HG02571 (cell line): ENCODE results near the gene TBX19.

Experiments used
- ATAC-seq: cut with Tn5 transposase; IDR thresholded peaks from one replicate; pipeline ENCODE4 v1.9.1; 2021; ENCODE audit warnings: mild to moderate bottlenecking, moderate library complexity; ENCODE audit not compliant: unreplicated experiment

TBX19 gene

DNA sequence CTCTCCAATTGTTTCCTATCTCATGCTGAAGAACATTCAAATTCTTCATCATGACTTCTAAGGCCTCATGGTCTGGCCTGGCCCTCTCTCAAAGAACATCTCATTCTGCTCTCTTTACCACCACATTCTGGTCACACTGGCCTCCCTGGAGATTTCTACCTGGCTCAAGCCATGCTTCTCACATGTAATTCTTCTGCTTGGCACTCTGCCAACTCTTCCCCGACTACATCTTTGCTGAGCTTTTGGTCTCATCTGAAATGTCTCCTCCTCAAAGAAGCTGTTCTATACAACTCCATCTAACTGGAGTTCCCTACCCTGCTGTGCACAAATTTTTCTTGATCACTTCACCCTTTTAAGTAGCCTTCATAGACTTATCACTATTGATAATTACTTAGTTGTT is 1.4 kb upstream of the TBX19 start:
- no peak for ATAC-seq

GRCh38 chr1:168281603-168282325 is 1.1 kb downstream of the TBX19 start:
- no peak for ATAC-seq

- ATAC-seq: no peak
Measured at GRCh38 chr1:168285521-168285790, 4.8 kb downstream of the TBX19 start.

- no peak for ATAC-seq
Measured at GRCh38 chr1:168285971-168286927, 5.6 kb downstream of the TBX19 start.

- ATAC-seq: no peak
Measured at GRCh38 chr1:168287237-168287664, 6.6 kb downstream of the TBX19 start.

DNA sequence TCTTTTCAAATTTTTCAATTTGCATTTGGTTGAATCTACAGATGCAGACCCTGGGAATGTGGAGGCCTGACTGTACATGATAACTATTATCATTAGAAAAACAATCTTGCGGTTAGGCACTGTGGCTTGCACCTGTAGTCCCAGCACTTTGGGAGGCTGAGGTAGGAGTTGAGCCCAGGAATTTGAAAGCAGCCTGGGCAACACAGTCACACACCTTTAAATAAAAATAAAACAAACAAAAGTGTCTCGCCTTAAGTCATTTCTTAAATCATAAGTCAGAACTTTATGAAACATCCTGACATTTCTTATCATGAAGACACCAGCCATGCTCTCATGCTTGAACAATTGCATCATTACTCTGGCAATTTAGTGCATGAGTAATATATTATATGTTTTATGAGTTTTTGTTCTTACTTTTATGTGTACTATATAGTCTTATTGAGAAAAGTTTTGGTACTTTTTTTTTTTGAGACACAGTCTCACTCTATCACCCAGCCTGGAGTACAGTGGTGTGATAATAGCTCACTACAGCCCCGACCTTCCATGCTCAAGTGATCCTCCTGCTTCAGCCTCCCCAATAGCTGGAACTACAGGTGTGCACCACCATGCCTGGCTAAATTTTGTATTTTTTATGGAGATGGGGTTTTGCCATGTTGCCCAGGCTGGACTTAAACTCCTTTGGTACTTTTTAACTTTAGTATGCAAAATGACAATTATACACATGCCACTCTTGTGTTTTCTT is 7.8 kb downstream of the TBX19 start:
- ATAC-seq: no peak

DNA sequence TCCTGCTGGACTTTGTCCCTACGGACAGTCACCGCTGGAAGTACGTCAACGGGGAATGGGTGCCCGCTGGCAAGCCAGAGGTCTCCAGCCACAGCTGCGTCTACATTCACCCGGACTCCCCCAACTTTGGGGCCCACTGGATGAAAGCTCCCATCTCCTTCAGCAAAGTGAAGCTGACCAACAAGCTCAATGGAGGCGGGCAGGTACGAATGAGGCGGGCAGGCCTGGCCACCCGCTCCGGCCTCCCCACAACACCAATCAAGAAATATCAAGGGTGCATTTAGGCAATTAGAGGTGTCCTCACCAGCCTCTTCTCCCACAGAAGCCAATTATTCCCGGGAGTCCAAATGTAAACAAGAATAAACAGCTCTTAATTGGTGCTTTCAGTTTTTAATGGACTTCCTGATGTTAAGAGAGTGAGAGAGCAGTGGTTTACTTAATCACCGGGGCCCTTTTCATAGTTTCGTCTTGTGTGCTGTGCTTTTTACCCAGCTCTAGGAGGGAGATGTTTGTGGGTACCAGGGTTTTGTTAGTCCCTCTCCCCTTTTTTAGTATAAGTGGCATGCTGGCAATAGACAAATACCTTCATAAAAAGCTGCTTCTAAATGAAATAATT is 10.7 kb downstream of the TBX19 start:
- ATAC-seq: no peak

GRCh38 chr1:168293356-168293755 is 12.7 kb downstream of the TBX19 start:
- no peak for ATAC-seq

DNA sequence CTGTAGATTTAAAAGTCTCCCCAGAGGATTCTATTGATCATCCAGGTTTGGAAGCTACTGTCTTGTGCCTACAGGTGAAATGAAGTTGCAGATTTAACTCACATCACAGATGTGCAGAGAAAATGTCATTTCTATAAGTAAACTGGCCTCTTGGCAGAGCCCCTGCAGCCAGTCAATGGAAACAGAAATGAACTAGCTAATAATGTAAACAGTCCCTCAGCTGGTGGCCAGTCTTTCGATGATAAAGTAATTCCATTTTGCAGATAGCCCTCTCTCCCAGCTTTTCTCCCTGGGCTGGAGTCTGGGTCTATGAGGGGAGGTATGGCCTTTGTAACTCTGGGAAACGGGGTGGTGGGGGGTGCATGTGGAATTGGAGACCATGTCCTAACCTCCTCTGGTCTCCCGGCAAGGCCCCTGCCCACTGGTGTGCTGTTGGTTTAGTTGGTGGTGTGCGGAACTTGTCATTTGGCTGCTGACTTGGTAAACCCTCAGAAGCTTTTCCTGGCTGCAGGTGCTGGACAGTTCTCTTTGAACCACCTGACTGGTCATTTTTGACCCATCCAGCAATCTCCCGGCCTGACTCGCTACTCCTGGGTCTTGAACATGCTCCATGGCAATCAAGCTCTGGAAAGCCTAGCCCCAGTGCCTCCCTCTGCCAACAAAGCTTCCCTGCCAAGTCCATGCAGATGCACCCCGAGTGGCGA is 14.9 kb downstream of the TBX19 start:
- no peak for ATAC-seq

DNA sequence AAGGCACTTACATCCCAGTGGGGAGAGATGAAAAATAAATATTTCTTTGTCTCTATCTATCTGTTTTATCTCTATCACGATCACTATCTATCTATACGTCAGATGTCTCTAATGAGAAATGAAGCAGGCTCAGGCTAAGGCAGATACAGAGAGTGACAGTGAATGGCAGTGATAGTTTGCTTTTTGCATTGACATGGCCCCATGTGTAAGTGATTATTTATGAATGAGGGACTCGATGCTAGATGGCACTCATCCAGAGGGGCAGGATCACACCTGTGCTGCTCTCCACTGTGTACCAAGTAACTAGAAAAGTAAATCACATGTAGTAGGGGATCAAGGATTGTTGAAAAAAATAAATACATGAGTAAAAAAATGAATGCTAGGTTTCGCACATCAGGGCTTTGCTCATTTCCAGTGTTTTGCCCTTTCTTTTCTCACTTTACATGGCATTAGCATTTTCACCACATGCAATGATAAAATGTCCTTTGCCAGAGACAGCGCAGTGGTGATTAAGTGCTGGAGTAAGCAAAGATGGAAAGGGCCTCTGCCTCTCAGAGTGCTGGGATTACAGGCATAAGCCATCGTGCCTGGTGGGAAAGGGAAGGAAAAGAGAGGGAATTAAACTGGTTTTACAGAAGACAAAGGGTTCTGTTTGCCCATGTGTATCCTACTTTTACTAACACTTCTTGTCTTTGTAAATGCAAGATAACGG is 16.5 kb downstream of the TBX19 start:
- ATAC-seq: no peak

- ATAC-seq: no peak
Measured at GRCh38 chr1:168298446-168298845, 17.8 kb downstream of the TBX19 start.

- ATAC-seq: no peak
Measured at GRCh38 chr1:168300626-168301025, 19.9 kb downstream of the TBX19 start.

DNA sequence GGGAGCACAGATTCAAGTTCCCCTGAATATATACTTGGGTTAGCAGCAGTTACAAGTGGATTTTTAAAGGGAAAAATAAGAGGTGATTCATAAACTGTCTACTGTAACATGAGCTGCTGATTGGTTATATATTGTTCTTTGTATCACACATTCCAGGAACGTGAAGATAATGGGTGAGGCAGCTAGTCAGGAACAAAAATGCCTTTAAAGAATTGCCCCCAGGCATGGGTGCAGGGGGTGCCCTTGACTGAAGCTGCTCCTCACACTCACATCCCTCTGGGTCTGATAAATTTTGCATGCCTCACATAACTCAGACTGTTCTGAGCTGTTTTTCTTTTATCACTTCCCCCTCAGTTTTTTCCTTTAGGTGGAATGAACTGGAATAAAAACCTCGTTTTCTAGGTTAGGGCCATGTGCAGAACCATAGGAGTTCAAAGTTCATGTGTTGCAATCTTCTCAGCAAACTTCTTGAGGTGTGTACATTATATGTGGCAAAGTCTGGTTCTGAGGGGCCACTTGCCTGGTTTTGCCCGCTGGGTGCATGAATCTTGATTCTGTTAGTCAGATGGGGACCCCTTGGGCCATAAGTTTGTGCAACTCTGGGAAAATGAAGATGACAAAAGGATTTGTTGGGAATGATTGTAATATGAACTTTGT is 21.1 kb downstream of the TBX19 start:
- no peak for ATAC-seq

DNA sequence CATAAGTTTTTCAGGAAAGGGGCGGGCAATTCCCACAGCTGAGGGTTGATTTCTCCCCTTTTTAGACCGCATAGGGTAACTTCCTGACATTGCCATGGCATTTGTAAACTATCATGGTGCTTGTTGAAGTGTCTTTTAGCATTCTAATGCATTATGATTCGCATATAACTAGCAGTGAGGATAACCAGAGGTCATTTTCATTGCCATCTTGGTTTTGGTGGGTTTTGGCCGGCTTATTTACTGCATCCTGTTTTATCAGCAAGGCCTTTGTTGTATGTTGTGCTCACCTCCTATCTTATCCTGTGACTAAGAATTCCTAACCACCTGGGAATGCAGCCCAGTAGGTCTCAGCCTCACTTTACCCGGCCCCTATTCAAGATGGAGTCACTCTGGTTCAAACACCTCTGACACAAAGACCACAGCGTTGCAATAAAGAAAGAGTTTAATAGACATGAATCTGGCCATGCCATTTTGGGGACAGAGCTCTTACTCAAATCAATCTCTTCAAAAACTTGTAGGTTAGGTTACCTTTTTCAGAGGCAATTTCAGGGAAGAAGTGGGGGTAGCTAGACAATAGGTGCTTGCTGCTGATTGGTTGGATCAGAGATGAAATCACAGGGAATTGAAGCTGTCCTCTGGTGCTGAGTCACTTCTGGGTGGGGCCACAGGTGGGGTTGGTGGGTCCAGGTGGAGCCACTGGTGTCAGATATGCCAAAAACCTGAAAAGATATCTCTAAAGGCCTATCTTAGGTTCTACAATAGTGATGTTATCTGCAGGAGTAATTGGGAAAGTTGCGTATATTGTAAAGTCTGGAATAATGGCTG is 23.3 kb downstream of the TBX19 start:
- no peak for ATAC-seq

DNA sequence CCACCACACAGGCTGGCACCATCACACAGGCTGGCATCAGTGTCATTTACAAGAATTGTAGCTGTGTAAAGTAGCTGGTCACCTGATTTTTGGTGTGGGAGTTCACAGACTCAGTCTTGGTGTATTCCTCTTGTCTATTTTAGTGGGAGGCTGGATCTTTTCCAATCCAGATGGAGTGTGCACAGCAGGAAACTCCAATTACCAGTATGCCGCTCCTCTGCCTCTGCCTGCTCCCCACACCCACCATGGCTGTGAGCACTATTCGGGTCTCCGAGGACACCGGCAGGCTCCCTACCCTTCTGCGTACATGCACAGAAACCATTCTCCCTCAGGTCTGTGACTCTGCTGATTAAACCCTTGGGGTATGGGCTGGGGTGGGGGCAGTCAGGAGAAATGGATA is 24.2 kb downstream of the TBX19 start:
- no peak for ATAC-seq

- ATAC-seq: no peak
Measured at GRCh38 chr1:168312718-168313604, 32.3 kb downstream of the TBX19 start.

- ATAC-seq: no peak
Measured at GRCh38 chr1:168316142-168316541, 35.5 kb downstream of the TBX19 start.

GRCh38 chr1:168317309-168317708 is 36.6 kb downstream of the TBX19 start:
- ATAC-seq: no peak
